GM21390 (cell line): ENCODE results near the gene PIK3R5.

ENCODE experiments used
- ATAC-seq: cut with Tn5 transposase; IDR thresholded peaks from one replicate; pipeline ENCODE4 v1.9.1; 2021; ENCODE audit not compliant: unreplicated experiment

Gene PIK3R5

GRCh38 chr17:8925141-8925540, 40.4 kb downstream of the PIK3R5 start:
- no peak for ATAC-seq

DNA sequence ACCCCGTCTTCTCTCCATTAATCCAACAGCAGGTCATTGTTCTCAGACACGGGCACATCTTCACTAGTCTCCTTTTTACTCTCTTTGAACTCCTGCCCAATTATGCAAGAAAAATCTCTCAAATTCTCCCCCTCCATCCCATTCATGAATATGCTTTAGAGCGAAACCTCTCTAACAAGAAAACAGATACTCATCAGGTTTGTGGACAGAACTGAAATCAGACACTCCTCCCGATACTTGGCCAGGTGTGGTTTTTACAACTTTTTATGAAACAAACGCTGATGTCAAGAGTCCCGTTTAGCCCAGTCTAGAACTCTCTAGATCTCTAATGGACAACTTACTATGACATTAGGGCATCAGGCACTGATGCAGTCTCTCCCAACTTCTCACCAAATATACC, 40.9 kb downstream of the PIK3R5 start:
- ATAC-seq = peak; percentile 80

GRCh38 chr17:8923762-8924161, 41.7 kb downstream of the PIK3R5 start:
- no peak for ATAC-seq

DNA sequence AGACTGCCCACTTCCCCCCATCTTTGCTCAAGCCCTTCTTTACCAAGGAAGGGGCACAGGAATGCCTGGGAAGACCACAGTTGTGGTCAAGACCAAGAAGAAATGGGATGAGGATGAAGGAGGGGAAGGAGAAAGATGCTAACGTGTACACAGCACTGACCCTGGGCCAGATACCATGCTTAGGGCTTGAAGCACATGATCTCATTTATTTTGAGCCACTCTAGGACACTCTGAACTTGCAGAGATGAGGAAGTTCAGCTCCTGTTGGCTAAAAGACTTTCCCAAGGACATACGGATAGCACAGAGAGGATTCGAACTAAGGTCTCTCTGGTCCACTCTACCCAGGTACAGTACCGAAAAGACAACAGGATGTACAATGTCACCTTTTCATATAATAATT, 42.6 kb downstream of the PIK3R5 start:
- no peak for ATAC-seq

GRCh38 chr17:8922451-8922850, 43.1 kb downstream of the PIK3R5 start:
- no peak for ATAC-seq

DNA sequence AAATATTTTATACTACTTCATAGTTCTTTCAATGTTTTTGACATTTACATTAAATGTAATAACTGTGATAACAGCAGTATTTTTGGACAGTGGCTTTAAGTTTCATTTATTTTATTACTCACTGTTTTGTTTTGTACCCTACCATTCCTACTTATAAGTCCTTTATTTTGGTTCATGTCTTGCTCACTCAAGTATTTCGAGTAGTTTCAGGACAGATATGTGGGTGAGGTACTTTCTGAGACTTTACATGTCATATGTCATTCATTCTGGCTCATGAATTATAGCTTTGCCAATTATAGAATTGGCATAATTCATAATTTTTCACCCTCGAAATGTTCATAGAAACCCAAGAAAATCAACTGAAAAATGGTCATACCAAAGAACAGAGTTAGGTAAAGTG, 44.4 kb downstream of the PIK3R5 start:
- ATAC-seq = no peak

- no peak for ATAC-seq
Observed at GRCh38 chr17:8918807-8919465, 46.6 kb downstream of the PIK3R5 start.

DNA sequence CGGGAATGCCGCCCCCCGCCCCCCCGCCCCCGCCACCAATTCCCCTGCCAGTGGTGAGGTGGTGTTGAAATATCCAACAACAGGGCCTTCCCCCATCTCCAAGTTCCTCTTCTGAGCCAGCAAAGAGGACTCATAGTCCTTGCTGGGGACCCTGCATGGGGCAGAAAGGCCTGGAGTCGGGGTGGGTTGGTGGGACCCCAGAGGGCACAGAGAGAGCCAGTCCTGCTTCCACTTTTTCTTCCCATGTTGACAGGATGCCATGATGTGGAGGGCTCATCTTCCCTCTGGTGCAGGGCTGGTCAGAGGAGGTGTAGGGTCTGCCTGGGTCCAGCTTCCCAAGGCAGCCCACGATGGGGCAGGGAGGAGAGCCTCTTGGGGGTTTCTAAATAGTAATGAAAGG, 49.0 kb downstream of the PIK3R5 start:
- no peak for ATAC-seq

- no peak for ATAC-seq
Observed at GRCh38 chr17:8914554-8914953, 51.0 kb downstream of the PIK3R5 start.

- no peak for ATAC-seq
Observed at GRCh38 chr17:8913879-8914278, 51.6 kb downstream of the PIK3R5 start.

DNA sequence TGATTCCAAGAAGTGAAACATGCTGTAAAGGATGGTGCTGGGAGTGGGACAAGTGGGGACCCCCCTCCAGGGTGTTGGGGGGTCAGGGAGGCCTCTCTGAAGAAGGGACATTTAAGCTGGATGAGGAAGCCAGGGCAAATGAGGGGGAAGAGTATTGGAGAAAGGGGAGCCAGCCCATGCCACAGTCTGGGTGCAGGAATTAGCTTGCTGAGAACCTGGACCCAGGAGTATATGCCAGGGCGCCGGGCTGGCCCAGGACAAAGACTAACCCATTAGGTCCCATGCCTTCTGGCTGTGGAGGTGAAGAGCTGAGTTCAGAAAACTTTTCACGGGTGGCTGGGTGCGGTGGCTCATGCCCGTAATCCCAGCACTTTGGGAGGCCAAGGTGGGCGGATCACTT, 52.4 kb downstream of the PIK3R5 start:
- ATAC-seq = no peak

DNA sequence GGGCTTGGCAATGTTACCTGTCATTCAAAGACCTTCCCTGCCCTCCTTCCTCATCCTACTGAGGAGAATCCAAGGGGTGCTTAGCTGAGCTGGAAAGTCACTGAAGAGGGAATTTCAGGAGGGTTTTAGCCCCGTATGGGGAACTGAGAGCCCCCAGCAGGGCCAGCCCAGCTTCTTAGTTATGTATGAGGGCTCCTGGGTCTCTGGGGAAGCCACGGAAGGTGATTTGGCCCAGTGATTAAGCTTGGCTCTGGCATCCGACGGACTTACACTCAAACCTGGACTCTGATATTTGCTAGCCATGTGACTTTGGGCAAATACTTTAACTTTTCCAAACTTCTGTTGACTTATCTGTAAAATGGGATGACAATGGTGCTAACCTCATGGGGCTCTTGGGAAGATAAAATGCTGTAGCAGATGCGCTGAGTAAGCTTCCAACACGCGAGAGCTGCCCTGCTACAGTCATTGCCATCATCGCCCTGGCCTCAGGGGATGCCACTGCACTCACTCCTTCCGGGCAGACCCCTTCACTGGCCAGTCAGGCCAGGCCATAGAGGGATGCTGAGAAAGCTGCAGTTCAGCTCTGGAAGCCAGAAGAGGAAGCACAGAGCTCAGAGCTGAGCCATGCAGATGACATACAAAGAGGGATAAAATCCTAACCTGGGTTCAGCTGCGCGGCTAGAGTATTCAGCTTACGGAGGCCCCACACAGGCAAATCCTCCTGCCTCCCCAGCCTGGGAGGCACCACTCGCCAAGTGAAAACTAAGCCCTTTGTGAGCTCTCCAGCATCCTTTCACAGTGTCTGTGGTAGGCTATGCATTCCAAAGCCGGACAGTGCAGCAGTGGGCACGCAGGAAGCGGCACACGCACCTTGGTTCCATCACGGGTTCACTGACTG, 53.2 kb downstream of the PIK3R5 start:
- ATAC-seq = no peak

- ATAC-seq = no peak
Observed at GRCh38 chr17:8910969-8911604, 54.4 kb downstream of the PIK3R5 start.

- no peak for ATAC-seq
Observed at GRCh38 chr17:8909586-8910270, 55.8 kb downstream of the PIK3R5 start.

GRCh38 chr17:8905331-8905730, 60.2 kb downstream of the PIK3R5 start:
- no peak for ATAC-seq

- no peak for ATAC-seq
Observed at GRCh38 chr17:8904686-8905085, 60.8 kb downstream of the PIK3R5 start.

- no peak for ATAC-seq
Observed at GRCh38 chr17:8904201-8904600, 61.3 kb downstream of the PIK3R5 start.

DNA sequence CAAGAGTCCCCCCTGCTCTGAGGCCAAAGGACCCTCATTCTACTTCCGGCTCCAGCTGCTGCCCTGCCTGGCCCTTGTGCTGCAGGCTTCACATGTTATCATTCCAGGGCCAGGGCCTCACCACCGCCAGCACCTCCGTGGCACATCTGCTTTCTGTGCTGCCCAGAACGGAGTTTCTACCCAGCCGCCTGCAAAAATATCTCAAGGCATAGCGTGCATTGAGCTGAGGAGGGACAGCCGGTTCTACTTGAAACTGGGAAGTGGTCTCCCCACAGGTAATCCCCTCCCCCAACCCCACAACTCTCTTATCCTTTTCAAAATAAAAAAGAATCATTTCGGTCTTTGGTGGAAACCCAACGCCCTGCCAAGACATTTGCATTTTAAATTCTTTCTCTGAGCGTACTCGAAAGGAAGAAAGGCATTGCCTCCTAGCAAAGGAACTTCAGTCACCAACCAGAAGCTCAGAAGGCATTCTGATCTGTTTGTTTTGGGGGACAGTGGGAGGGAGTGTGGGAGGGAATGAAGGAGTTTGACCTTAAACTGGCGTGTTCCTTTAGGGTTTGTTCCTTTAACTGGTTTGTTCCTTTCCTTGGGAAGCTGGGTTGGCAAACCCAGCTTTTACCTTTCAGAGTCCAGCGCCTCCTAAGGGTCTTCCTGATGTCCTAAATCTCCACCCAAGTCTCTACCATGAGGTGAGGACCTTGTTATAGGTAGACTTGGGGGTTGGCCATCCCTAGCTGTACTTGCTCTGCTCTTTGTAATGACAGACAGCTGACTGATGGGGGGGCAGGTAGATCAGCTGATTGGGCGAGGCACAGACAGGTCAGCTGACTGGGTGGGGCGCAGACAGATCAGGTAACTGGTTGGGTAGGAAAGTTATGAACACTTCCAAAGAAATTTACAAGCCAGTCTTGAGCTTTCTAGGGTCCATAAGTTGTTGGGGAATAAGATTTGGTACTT, 64.6 kb downstream of the PIK3R5 start:
- ATAC-seq = peak; percentile 54

DNA sequence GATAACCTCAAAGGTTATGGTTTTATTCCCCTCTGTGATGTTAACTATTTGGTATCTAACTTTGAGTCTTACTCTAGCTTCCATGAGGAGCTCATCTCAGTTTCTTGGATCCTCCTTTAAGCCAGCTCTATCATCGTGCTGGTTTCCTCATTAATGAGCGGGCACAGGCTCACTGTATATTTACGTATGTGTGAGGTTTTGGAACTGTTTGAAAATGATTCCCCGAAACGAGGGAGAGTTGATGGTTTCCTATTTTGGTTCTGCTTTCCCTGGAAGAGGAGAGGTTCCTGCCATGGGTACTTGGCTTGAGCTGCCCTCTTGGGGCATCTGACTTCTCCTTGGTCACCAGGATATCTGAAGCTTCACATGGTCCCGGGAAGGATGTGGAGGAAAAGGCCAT, 65.3 kb downstream of the PIK3R5 start:
- no peak for ATAC-seq

DNA sequence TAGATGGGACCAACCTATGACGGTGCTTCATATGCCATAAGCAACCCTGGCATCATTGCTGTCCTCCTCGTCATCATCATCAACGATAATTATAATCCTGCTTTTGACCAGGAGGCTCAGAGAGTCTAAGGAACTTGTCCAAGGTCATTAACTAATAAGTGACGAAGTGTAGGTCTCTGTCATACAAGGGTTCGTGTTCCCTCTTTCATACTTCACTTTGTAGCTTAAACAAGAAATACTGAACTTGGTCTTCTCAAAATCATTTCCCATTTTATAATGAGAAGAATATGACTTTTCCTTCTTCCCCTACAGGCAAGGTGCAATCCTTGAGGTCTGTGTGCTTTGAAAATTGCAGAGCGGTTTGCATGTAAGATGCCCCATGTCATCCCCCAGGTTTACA, 66.9 kb downstream of the PIK3R5 start:
- no peak for ATAC-seq
